Astrocyte of the cerebellum (primary cell): ENCODE results near the gene CXCL1.

Experiments used
- DNase-seq: peaks from one replicate; pipeline ENCODE4 v3.0.0-alpha.2; 2011; ENCODE audit warnings: low read depth
- H3K4me3 ChIP-seq: 2 replicates; pipeline ENCODE4 v1.5.1; 2011; ENCODE audit warnings: mild to moderate bottlenecking, low read depth, low read length, moderate library complexity
- CTCF ChIP-seq: IDR thresholded peaks from 2 replicates; pipeline ENCODE4 v1.5.1; 2012; ENCODE audit warnings: low read length, low read depth, moderate library complexity, mild to moderate bottlenecking; ENCODE audit errors: missing control alignments
- in situ Hi-C: cut with HindIII; loops from 2 replicates; pipeline ENCODE4 v1.10.0; 2017; ENCODE audit warnings: low sequenced_read_pairs

CXCL1 gene

GRCh38 chr4:73870768-73871167 is 1.6 kb downstream of the CXCL1 start:
- no peak for DNase-seq
- TF ChIP-seq CTCF = no peak
- H3K4me3 ChIP-seq = peak overlapping the region; percentile 63
- in situ Hi-C loops = no loop called here

GRCh38 chr4:73871511-73872310 is 2.5 kb downstream of the CXCL1 start:
- no peak for DNase-seq
- in situ Hi-C loops = no loop called here
- no peak overlapping the region for H3K4me3 ChIP-seq
- no peak for TF ChIP-seq CTCF

- in situ Hi-C loops = no loop called here
- no peak overlapping the region for H3K4me3 ChIP-seq
- no peak for TF ChIP-seq CTCF
- no peak for DNase-seq
Measured at GRCh38 chr4:73872316-73873108, 3.3 kb downstream of the CXCL1 start.

- in situ Hi-C loops = no loop called here
- H3K4me3 ChIP-seq = no peak overlapping the region
- no peak for TF ChIP-seq CTCF
- no peak for DNase-seq
Measured at GRCh38 chr4:73874386-73874785, 5.2 kb downstream of the CXCL1 start.

GRCh38 chr4:73875401-73875800 is 6.2 kb downstream of the CXCL1 start:
- no peak for TF ChIP-seq CTCF
- no peak overlapping the region for H3K4me3 ChIP-seq
- DNase-seq = no peak
- in situ Hi-C loops = no loop called here

GRCh38 chr4:73883306-73883705 is 14.1 kb downstream of the CXCL1 start:
- no peak overlapping the region for H3K4me3 ChIP-seq
- in situ Hi-C loops = no loop called here
- TF ChIP-seq CTCF = no peak
- peak; percentile 86 for DNase-seq
